ENCODE results near the gene INO80D.

Gene INO80D

DNA sequence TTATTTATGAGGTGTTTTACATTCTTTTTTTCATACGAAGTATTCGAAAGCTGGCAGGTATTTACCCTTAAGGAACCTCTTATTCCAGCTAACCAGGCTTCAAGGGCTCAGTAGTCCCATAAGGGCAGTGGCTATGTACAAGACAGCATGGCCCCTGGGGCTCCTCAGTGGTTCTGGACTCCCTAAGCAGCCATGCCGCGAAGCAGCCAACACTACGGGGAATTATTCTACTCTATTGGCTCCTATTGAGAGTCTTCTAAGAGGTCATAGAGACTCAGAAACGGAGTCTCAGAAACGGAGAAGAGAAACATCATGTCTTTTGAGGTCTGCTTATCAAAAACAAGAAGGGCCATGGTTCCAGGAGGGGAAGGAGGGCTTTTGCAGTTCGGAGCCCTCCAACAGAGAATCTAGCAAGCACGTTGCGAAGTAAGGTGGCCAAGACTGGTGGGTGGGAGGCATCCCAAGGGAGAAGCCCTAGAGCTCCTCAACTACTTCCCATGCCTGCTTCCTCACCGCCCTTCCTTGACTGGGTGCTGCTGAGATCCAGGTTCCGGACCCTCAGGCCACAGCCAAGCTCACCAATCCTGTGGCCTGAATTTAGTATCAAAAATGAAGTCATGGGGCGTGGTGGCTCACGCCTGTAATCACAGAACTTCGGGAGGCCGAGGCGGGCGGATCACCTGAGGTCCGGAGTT is 109.7 kb downstream of the INO80D start:
- no peak for DNase-seq

DNA sequence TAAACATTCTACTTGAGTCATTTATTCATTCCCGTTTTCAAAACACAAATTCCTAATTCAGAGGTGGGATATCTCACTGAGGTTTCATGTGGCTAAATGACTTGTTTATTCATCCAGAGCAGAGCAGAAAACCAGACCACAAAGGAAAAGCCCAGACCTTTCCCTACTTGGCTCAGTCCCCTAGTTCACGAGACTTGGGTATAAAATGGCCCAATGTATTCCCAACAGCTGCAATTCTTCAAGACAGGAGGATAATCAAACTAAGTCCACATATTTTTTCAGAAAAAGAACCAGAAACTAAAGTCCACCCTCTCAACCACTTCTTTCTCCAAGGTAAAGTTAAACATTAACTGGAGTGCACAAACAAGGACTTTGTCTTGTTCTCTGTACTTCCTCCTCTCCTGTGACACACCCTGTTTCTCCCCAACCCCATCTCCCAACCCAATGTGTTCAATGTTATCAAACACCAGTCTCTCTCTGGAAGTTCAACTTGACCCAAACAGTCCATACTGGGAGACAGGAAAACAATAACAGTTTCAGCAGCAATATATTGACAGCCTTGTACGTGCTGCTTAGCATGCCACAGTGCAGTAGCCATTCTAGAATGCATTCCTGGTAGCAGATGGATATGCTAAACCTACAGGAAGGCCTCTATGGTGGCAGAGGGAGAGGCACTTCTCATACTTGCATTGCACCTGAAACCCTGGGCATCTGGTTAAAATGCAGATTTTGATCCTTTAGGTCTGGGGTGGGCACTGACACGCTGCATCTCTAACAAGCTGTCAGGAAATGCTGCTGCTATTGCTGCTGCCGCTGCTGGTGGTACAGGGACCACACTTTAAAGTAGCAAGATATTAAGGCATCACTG is 110.7 kb downstream of the INO80D start:
- DNase-seq: no peak

DNA sequence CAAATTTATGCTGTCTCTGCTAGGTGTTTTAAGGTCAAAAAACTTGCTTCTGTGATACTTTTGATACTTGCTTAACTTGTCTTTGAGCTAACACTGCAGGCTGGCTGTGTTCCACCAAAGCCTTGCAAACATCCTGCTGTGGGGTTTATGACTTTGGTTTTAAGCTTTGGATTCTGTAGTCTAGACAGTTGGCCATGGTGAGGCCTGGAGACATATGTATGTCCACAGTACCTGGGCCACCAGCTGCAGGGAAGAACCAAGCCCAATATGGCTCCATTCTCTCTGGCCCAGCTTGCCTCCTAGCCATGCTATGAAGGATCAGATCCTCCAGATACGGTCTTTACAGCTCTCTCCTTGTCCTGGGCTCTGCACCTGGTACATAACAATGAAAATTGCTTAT is 113.9 kb downstream of the INO80D start:
- DNase-seq: no peak

DNA sequence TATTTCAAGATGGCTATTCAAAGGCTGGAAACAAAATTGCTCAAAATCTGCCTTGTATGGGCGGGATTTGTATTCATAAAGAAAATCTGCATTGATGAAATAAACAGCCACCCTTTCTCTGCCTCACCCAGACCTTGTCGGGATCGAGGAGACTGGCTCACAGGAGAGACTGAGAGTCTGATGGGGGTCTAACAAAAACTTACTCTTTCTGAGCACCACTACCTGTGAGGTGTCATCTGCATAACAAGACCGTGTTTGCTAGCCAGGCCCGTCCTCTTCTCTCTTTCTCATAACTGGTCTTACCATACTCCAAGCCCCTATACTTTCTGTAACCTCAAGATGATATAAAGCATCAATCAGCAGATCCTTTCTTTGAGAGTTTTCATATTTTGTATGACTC is 115.6 kb downstream of the INO80D start:
- no peak for DNase-seq

DNA sequence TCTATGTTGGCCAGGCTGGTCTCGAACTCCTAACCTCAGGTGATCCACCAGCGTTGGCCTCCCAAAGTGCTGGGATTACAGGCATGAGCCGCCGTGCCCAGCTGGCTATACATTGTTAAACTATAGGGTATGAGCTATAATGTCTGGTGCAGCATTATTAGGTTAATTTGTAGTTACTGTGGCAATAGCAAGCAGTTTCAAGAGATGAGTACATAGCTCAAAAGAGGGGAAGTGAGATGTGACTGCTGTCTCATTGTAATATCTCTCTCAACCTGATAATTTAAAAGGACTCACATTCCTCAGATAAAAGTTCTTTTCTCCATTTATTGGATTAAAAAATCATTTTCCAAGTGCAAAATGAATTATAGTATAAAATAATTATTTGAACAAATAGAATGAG is 116.4 kb downstream of the INO80D start:
- DNase-seq: no peak

DNA sequence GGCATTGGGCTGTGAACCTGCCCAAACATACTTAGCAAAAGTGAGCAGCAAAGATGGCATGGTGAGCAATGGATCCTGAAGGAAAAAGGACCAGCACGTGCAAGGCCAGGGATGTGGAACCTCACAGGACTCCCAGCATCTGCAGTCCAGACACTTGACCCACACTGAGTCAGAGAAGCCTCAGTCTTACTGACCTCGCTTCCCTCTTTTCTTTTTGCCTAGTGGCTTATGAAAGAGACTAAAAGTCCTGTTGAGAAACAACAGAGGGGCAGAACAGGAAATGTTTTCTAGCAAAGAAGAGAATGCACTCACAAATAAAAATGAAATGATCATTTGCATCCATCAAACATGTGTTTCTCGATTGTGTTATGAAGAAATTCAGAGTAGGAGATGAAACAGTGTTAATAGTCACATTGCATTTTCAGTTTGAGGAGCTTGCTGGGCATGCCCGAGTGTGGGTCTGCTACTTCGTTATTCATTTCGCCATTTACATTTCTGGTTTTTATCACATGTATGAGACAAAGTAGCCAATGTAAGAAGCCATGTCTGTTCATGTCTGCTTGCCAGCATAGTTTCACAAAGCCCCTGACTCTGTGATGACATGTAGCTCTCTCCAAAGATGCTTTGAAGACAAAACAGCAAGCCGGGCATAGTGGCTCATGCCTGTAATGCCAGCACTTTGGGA is 118.4 kb downstream of the INO80D start:
- DNase-seq: no peak

DNA sequence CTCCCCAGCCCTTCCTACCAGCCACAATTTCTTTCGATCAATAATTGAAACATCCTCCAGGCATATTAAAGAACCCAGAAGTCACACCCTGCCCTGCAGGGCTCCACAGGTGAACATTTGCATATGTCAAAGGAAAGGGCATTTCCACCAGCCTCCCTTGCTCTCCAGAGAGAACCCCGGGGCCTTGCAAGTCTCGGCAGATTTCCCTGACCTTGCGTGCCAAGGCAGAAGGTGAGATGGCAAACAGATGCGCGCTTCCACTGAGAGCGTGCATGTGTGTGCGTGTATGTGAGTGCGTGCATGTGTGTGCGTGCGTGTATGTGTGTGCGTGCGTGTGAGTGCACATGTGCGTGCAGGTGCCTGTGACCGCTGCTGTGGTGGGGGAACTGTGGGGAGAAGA is 120.3 kb downstream of the INO80D start:
- DNase-seq: no peak

DNA sequence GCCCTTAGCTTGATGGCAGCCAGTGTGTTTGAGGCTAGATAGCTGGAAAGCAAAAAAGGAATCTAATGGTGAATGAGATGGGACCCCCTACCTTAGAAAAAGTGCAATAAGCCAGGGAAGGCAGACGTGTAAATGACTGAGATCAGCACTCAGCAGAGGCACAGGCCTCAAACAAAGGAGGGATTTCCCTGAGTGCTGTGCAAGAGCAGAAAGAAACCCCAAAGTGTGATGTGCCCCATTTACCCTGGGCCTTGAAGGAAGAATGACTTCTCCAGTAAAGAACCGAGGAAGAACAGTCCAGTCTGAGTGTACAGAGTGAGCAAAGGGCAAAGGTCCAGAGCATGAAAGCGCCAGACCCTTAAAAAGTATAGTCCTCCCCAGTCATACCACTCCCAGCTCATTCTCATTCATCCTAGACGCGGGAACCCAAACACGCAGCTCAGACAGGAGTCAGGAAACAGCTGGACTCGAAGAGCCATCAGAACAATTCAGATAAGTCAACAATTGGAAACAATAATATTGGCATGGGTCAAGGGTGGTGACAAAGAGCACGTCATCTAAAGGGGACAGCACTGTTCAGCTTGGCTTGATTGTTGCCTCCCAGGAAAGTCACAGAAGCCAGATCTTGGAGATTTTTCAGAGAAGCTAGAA is 121.7 kb downstream of the INO80D start:
- DNase-seq: no peak

DNA sequence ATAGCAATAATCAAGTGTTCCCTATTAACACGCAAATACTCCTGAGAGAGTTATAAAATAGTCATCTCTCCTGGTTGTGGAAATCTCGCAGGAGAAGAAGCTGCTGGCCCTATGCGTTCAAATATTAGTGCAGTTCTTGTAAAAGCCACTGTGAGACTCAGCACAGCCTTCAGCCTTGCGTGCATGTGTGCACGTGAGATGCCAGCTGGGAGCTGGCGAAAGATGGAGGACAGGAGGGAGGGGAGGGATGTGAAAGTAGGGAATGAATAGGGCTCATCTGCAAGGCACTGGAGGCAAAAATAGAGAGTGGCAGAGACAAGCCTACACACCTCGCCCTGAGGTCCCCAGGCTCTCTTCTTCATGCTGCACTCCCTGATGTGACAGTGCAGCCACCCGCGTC is 126.5 kb downstream of the INO80D start:
- no peak for DNase-seq

DNA sequence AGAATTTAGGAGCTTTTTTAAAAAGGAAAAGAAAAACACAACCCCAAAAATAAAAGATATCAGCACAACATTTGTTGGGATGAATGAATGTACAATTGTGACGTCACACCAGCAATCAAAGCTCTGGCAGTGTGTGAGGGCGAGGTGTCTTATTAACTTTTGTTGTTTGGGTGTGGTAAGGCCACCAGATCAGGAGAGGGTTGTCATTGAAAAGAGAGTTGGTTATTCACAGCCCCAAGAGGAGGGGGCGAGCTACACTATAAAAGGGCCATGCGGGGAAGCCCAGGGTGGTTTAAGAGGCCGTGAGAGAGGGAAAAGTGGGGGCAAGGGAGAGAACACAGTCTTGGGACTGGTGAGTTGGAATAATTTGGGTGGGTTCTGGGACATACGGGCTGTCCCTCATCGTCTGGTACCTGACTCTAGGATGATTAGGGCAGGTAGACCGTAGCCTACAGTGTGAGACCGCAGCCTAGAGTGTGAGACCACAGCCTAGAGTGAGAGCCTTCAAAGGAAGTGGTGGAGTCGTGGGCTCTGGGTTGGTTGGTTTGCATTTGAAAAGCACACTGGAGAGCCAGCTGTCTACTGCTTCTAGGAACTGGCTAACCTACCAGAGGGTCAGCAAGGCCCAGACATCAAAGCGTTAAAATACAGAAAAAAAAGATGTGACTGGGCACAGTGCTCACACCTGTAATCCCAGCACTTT is 128.4 kb downstream of the INO80D start:
- no peak for DNase-seq

DNA sequence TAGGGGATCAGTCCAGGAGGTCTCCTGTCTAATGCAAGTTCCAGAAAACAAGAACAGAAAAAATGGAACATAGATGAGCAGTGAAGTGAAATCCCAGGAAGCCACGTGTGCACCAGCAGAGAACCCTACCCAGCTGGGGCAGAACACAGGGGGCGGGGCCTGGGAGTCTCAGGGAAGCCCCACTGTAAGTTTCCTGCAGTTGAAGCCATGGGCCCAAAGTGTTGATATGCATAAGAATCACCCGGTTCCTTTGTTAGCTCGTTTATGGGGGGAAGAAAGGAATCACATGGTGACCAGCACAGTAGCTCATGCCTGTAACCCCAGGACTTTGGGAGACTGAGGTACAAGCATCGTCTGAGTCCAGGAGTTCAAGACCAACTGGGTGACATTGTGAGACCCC is 131.3 kb downstream of the INO80D start:
- no peak for DNase-seq

DNA sequence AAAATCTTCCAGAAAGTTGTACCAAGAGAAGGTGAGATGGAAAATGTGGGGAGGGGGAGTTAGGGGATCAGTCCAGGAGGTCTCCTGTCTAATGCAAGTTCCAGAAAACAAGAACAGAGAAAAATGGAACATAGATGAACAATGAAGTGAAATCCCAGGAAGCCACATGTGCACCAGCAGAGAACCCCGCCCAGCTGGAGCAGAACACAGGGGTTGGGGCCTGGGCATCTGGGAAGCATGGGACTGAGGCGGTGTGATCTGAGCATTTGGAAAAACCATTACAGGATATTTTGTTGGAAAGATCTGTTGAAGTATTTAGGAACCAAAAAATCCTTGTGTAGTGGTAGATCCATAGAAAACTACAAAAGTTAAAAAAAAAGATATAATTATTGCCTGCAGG is 133.7 kb downstream of the INO80D start:
- no peak for DNase-seq

DNA sequence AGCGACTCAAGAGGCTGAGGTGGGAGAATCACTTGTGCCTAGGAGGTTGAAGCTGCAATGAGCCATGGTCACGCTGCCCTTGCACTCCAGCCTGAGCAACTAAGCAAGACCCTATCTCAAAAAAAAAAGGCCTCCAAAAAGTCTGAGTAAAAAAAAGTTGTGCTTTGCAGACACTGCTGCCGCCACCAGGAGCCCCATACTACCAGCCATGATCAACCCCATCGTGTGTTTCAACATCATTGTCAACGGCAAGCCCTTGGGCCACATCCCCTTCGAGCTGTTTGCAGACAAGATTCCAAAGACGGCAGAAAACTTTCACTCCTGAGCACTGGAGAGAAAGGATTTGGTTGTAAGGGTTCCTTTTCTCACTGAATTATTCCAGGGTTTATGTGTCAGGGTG is 137.1 kb downstream of the INO80D start:
- no peak for DNase-seq

DNA sequence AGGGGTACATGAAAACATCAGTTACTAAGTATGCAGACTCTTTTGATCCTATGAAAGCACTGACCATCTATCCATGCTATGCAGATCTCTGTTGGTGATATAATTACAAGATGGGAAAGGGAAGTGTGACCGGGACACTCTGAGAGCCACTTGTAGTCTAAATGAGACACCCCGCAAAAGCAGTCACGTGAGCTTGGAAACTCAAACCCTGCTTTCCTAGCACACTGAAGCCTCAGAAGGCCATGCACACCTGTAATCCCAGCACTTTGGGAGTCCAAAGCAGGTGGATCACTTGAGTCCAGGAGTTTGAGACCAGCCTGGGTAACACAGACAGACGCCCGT is 137.5 kb downstream of the INO80D start:
- DNase-seq: no peak

DNA sequence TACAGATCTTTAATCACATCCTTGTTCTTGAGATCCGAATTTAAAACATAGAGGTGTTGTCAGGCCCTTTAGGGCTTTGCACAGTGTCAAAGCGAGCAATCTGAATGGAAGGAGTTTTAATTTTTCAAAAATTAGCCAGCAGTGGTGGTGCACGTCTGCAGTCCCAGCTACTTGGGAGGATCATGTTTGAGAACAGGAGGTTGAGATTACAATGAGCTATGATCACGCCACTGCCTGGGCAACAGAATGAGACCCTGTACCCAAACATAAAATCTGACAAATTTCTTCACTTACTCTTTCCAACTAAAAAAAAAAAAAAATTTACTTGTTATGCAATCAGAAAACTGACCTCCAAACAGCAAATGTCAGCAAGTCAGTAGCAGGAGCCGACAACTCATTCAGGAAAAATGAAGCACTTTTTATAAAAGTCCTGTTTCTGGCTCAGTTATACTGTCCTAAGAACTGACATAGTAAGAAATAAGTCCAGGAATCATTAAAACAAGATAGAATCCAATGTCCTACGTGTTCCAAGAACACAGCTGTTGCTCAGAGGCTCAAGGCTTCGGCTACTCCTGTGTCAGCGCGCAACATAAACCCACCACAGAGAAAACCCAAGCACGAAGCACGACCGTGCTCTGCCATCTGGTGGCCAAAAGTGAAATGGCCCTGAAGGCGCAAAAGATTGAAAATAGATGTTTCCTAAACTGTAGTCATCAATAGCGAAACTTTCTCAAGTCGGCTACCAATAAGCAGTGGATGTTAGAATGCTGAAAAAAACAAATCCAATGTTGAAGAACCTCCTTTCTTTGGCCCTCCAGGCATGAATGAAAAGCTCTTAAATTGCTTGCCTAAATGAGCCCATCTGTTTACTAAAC is 138.1 kb downstream of the INO80D start:
- DNase-seq: peak; percentile 51

DNA sequence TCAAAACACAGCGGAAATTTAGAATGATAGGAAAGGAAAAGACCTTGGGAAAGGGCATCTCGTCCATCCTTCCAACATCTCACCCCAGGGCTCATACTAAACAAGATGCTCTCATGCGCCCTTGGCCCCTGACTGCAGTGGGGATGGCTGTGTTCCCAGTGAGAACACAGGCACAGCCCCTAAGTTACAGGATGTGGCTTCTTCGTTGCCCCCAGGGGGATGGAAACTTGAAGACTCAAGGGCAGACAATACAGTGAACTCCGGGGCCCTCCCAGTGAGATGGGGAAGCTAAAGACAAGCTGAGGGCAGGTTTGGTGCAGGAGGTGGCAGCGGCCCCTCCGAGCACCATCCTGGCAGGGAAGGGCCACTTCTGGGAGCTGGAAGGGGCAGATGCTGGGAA is 139.7 kb downstream of the INO80D start:
- DNase-seq: no peak

Measured in activated CD4-positive, alpha-beta T cell treated with anti-CD3 and anti-CD28 coated beads, Interleukin-2, amount 50 U/mL, for 1 hour (primary cell).